HEK293 (cell line): ENCODE data around the gene PRKCQ.

ENCODE experiments used
- CTCF ChIA-PET: fragments of 350-600 bp; formaldehyde crosslinking; extraction: SDS; loops from one replicate; lab custom pipeline; 2021; ENCODE audit warnings: antibody characterized with exemption; lab: Yijun Ruan, JAX
- POLR2A ChIA-PET: fragments of 300-600 bp; formaldehyde crosslinking; extraction: SDS; loops from one replicate; lab custom pipeline; 2020; ENCODE audit warnings: antibody characterized with exemption, inconsistent platforms; lab: Yijun Ruan, JAX
- H3K27ac ChIP-seq: fragments of 200-500 bp; sonication (Bioruptor generic); 2 replicates; pipeline ENCODE4 v1.5.1; 2014; ENCODE audit warnings: low read depth, low read length, control low read depth, inconsistent platforms; ENCODE audit errors: extremely low read depth
- H3K36me3 ChIP-seq, 2 experiments: fragments of 200-500 bp in 1 of 2; sonication (Bioruptor generic) in 1 of 2; 1 replicate in 1 of 2; 2 replicates in 1 of 2; pipeline ENCODE4 v1.5.1; 2014 to 2017; ENCODE audit warnings: inconsistent platforms in 2 of 2, low read length in 2 of 2; ENCODE audit not compliant: control insufficient read depth in 2 of 2, insufficient read depth in 1 of 2
- H3K4me1 ChIP-seq: fragments of 200-500 bp; sonication (Bioruptor generic); 2 replicates; pipeline ENCODE4 v1.5.1; 2014; ENCODE audit warnings: mild to moderate bottlenecking, low read length, inconsistent platforms; ENCODE audit not compliant: control insufficient read depth, insufficient read depth
- H3K4me3 ChIP-seq: 2 replicates; pipeline ENCODE4 v1.5.1; 2011; ENCODE audit warnings: low read depth, mild to moderate bottlenecking, control low read depth, low read length, moderate library complexity
- H3K9me3 ChIP-seq: fragments of 200-500 bp; sonication (Bioruptor generic); 2 replicates; pipeline ENCODE4 v1.5.1; 2014; ENCODE audit warnings: low read depth, low read length, inconsistent platforms; ENCODE audit not compliant: control insufficient read depth, insufficient read depth
- KLF7 ChIP-seq: fragments of 450-650 bp; formaldehyde crosslinking; IDR thresholded peaks from 2 replicates; pipeline ENCODE4 v1.5.1; 2016; ENCODE audit warnings: missing biosample characterization, missing genetic modification characterization, borderline replicate concordance
- MYNN ChIP-seq: fragments of 450-650 bp; formaldehyde crosslinking; IDR thresholded peaks from 2 replicates; pipeline ENCODE4 v1.5.1; 2016; ENCODE audit warnings: missing biosample characterization, missing genetic modification characterization, borderline replicate concordance
- PATZ1 ChIP-seq: fragments of 450-650 bp; formaldehyde crosslinking; IDR thresholded peaks from 2 replicates; pipeline ENCODE4 v1.5.1; 2016; ENCODE audit warnings: missing biosample characterization, missing genetic modification characterization
- PRDM10 ChIP-seq: fragments of 450-650 bp; formaldehyde crosslinking; IDR thresholded peaks from 2 replicates; pipeline ENCODE4 v1.5.1; 2016; ENCODE audit warnings: missing biosample characterization, missing genetic modification characterization
- PRDM4 ChIP-seq: fragments of 450-650 bp; formaldehyde crosslinking; IDR thresholded peaks from 2 replicates; pipeline ENCODE4 v1.5.1; 2017; ENCODE audit warnings: missing biosample characterization, missing genetic modification characterization
- RBAK ChIP-seq: fragments of 450-650 bp; formaldehyde crosslinking; IDR thresholded peaks from 2 replicates; pipeline ENCODE4 v1.5.1; 2016; ENCODE audit warnings: missing biosample characterization, missing genetic modification characterization
- ZBTB11 ChIP-seq: fragments of 450-650 bp; formaldehyde crosslinking; conservative IDR thresholded peaks from 2 replicates; pipeline ENCODE4 v1.5.1; 2016; ENCODE audit warnings: low read depth, missing biosample characterization, missing genetic modification characterization
- ZBTB20 ChIP-seq: fragments of 450-650 bp; formaldehyde crosslinking; IDR thresholded peaks from 2 replicates; pipeline ENCODE4 v1.5.1; 2016; ENCODE audit warnings: missing biosample characterization, missing genetic modification characterization
- ZBTB26 ChIP-seq: fragments of 450-650 bp; formaldehyde crosslinking; optimal IDR thresholded peaks from 2 replicates; pipeline ENCODE3; 2016; ENCODE audit warnings: missing biosample characterization, mild to moderate bottlenecking, missing genetic modification characterization
- ZBTB44 ChIP-seq: fragments of 450-650 bp; IDR thresholded peaks from 2 replicates; pipeline ENCODE4 v1.5.1; 2018; ENCODE audit warnings: missing biosample characterization, mild to moderate bottlenecking, missing genetic modification characterization
- ZNF138 ChIP-seq: fragments of 450-650 bp; formaldehyde crosslinking; IDR thresholded peaks from 2 replicates; pipeline ENCODE4 v1.5.1; 2016; ENCODE audit warnings: missing biosample characterization, missing genetic modification characterization, borderline replicate concordance
- ZNF37A ChIP-seq: fragments of 450-650 bp; IDR thresholded peaks from 2 replicates; pipeline ENCODE4 v1.5.1; 2018; ENCODE audit warnings: missing biosample characterization, missing genetic modification characterization
- ZNF426 ChIP-seq: fragments of 450-650 bp; formaldehyde crosslinking; IDR thresholded peaks from 2 replicates; pipeline ENCODE4 v1.5.1; 2017; ENCODE audit warnings: missing biosample characterization, missing genetic modification characterization, mild to moderate bottlenecking, inconsistent platforms, moderate library complexity
- ZNF639 ChIP-seq: fragments of 450-650 bp; formaldehyde crosslinking; IDR thresholded peaks from 2 replicates; pipeline ENCODE4 v1.5.1; 2016; ENCODE audit warnings: missing biosample characterization, missing genetic modification characterization
- ZNF658 ChIP-seq: fragments of 450-650 bp; formaldehyde crosslinking; IDR thresholded peaks from 2 replicates; pipeline ENCODE4; 2016; ENCODE audit warnings: missing biosample characterization, missing genetic modification characterization

The PRKCQ gene

GRCh38 chr10:6579904-6580278 lies at the start of gene PRKCQ (continued):
- TF ChIP-seq ZBTB11 (peak; percentile 66), PATZ1 (tag by site-specific recombination) (peak; percentile 15; the same call in 1 of the 2 replicates), ZNF658 (tag by site-specific recombination) (no peak), ZBTB44 (tag by site-specific recombination) (no peak), ZNF37A (no peak), ZNF639 (tag by site-specific recombination) (no peak), ZNF138 (no peak), RBAK (no peak), ZBTB20 (peak; percentile 58), PRDM4 (tag by site-specific recombination) (no peak), ZBTB26 (tag by site-specific recombination) (peak; percentile 70), ZNF426 (tag by site-specific recombination) (no peak), MYNN (tag by site-specific recombination) (no peak)

GRCh38 chr10:6625428-6625827 lies 45.4 kb upstream of the PRKCQ start:
- Histone ChIP-seq H3K9me3 (no peaks in the 10 kb centered on the region), H3K27ac (no peak overlapping the region), H3K36me3 (no peaks in the 10 kb centered on the region), H3K4me1 (peaks cover 5% of the 10 kb centered on the region; the same call in 1 of the 2 replicates), H3K4me3 (no peak overlapping the region)
- CTCF ChIA-PET = no interaction called here
- peak; percentile 74 for TF ChIP-seq PRDM10 (tag by site-specific recombination)
- TF ChIP-seq KLF7 (tag by site-specific recombination) = no peak
- POLR2A ChIA-PET = no interaction called here
